A549 (cell line): Measurements from ENCODE around the gene COL19A1.

Experiments used
- ELK1 ChIP-seq: fragments of 150-350 bp; IDR thresholded peaks from 2 replicates; pipeline ENCODE4 v1.6.1; 2014; ENCODE audit warnings: low read depth, mild to moderate bottlenecking, low read length
- KDM1A ChIP-seq: fragments of 200-600 bp; sonication (generic); IDR thresholded peaks from 2 replicates; pipeline ENCODE4 v1.6.1; 2016; ENCODE audit warnings: low read depth, mild to moderate bottlenecking
- POLR2A ChIP-seq: IDR thresholded peaks from 2 replicates; pipeline ENCODE4 v1.6.1; 2012; ENCODE audit warnings: mild to moderate bottlenecking, low read length
- RFX5 ChIP-seq: fragments of 450-650 bp; IDR thresholded peaks from 2 replicates; pipeline ENCODE4 v1.7.1; 2014; ENCODE audit warnings: antibody characterized with exemption, mild to moderate bottlenecking, moderate library complexity
- TF ChIP-seq, protein P1 (sequence below): fragments of >200 bp; sonication (Bioruptor Twin); formaldehyde crosslinking; IDR thresholded peaks from 3 replicates; pipeline ENCODE4 v1.5.1; 2016

- TF ChIP-seq POLR2A (no peak), ELK1 (no peak), RFX5 (no peak), KDM1A (no peak)
- TF ChIP-seq, protein P1, sequence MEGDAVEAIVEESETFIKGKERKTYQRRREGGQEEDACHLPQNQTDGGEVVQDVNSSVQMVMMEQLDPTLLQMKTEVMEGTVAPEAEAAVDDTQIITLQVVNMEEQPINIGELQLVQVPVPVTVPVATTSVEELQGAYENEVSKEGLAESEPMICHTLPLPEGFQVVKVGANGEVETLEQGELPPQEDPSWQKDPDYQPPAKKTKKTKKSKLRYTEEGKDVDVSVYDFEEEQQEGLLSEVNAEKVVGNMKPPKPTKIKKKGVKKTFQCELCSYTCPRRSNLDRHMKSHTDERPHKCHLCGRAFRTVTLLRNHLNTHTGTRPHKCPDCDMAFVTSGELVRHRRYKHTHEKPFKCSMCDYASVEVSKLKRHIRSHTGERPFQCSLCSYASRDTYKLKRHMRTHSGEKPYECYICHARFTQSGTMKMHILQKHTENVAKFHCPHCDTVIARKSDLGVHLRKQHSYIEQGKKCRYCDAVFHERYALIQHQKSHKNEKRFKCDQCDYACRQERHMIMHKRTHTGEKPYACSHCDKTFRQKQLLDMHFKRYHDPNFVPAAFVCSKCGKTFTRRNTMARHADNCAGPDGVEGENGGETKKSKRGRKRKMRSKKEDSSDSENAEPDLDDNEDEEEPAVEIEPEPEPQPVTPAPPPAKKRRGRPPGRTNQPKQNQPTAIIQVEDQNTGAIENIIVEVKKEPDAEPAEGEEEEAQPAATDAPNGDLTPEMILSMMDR = no peak
These were observed 342.0 kb downstream of the COL19A1 start for GRCh38 chr6:70208235-70208790.
